DMS153 (cell line): ENCODE data around the gene GRAP.
"Not testable (repeated sequence)": the region's sequence is repeated elsewhere in the genome, so short reads cannot be mapped to it uniquely, and the experiment has no call there.

Source experiments
- DNase-seq: peaks from one replicate; lab custom pipeline; 2025; lab: John Stamatoyannopoulos, UW

Gene GRAP

DNA sequence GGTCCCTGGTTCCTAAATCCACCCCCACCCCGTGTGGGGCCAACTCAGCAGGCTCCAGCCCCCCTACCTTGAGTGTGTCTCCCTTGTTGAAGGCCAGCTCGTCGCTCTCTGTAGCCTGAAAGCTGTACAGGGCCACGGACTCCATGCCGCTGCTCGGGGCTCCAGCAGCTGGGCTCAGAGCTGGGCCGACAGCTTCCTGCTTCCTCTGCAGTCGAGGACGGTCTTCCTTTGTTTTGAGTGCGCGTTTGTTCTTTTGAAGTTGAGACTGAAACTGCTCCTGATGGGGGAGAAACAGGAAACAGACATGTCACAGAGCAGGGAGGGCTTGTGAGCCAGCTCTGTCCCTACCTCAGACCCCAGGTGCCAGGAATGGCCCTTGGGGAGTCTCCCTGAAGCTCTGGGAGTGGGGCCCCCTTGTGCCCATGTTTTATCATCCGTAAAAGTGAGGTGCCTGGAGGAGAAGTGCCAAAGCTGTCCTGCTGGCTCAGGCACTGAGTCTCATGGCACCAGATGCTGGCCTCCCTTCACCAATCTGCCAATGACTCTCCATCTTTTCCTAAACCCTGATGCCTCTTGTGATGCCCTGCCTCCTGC, at the start of gene GRAP:
Gene GRAP, minus strand, starts transcription at position 176 of the 594 bp plus-strand sequence. Its CDS starts 31 bp downstream, at position 145.
- DNase-seq, result not testable (repeated sequence)

DNA sequence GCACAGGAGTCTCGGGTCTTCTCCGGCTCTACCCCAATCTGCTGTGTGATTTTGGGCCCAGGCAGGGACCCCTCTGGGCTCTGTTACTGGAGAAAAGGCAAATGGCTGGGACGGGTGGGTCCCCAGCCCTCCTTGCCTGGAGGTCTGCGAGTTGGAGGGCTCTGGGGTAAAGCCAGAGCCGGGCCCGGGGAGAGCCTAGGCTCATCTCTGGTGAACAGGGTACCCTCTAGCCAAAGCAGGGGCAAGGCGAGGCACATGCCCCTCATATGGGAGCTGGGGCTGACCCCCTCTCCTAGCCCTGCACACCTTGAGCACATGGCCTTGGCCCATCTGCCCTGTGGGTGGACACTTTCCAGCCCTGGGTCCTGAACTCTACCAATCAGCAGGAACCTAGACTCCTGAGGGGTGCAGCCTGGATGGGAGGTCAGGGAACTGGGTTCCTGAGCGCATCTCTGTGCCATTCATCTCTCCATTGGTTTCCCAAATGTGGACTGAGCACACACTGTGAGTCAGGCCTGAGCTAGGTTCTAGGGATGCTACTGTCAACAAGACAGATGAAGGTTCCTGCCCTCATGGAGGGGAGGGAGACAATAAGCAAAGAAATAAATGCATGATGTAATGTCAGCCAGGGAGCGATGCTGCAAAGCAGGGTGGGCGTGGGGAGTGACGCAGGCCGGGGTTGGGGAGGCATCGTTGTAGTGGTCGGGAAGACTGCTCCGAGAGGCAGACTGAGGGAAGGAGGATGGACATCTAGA, 47.1 kb upstream of the GRAP start:
- not testable (repeated sequence) for DNase-seq

DNA sequence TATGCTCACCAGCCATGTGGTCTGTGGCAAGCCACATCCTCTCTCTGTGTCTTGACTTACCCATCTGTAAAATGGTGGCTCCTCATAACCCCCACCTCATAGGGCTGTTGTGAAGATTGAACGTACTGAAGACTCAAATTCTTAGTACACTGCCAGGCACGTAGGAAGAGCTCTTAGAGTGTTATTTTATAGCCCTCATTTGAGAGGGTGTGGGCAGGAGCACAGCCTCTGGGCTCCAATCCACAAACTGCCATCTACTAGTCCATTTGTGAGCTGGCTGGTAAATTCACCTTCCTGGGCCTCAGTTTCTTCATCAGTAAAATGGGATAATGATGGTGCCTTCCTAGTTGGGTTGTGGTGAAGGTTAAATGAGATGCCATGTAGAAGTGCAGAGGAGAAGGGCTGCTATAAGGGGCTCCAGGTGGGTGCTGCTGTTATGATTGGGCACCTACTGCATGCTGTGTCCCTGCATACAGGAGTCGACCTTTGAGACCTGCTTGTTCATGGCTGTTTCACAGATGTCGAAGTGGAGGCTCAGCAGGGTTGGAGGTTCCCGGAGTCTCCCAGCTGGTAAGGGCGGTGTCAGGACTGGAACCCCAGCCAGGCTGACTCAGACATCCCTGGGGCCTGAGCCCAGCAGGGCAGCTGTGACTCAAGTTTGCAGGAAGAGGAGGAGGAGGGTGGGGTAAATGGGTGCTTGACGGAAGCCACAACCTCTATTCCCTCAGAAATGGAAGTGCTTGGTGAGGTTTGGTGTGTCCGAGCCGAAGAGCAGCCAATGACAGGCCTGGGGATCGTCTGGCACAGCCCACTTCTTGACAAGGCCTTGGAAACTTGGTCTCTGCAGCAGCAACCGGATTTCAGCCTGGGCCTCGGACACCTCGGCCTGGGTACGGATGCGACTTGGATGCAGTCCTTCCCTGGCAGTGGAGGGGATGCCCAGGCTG, 46.3 kb upstream of the GRAP start:
- DNase-seq, result not testable (repeated sequence)

DNA sequence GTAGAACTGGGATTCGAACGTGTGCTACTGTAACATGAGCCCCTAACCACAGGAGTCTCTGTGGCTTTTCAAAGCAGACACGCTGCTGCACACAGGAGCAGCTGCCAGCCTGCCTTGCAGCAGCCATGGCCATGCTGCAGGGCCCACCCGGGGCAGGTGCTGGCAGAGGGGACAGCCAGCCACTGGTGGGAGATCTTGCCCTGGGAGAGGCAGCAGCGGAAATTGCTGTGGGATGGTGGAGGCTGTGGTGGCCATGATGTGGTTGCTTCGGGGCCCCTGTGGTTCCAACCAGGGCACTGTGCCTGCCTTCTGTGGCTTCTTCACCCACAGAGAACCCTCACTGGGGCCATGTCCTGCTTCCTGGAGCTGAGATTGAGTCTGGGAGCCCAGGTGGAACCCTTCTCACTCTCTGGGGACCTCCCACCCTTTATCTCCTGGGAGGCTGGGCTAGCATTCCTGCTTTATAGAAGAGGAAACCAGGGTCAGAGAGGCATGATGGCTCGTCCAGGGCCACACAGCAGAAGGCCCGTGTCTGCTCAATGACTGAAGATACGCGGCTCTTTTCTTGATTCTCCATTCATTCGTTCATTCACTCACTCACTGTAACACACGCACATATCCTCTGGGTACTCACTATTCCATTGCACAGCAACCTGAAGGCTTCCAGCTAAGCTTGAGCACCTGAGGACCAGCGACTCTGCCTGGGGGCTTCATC, 43.5 kb upstream of the GRAP start:
- DNase-seq, result not testable (repeated sequence)

DNA sequence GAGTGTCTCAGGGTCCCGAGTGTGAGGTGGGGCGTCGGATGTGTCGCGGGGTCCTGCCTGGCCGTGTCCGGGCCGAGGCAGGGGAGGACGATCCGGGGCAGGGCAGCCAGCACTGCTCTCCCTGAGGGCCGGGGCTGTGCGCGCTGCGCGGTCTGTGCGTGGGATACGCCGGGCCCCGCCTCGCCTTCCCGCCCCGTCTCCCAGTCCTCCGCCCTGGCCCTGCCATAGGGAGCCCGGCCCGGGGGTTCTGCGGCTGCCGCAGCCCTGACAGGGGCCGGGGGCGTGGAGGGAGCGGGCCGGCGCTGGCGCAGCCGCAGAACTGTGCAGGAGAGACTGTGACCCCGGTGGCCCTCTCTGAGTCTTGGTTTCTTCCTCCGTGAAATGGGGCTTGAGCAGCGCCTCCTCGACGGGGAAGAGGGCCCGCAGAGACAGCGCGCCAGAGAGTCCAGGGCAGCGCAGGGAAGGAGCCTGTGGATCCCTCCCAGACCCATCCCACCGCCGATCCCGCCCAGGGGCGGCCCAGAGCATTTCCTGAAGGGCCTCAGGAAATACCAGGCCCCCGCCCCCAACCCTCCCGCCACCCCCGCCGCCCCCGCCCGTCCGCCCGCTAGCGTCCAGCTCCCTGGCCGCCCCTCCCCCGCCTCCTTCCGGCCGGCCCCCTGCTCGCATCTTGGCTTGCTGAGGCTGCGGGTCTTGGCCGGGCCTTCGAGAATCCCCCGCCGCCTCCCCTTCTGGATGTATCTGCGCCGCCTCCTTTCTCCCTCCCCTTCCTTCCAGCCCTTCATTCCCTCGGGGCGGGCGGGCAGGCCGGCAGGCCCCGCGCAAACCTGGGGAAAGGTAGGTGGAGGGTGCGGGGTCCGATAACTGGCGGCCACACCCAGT, 42.3 kb upstream of the GRAP start:
- not testable (repeated sequence) for DNase-seq

DNA sequence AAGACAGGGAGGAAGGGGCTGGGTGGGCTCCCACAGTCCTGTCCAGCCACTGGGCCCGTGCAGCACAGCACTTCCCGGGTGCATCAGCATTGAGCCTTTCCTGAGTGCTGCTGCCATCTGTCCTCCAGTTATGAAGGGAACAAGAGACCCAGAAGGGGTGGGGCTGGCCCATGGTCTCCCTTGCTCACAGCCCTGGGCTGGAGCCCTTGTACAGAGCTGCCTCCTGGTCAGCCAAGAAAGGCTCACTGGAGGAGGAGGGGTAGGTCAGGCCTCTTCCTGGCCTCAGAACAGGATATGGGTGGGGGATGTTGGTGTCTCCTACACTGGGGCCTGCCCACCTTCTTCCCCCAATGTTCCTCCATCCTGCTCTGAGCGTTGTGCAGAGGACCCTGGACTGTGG, 30.6 kb upstream of the GRAP start:
- not testable (repeated sequence) for DNase-seq

DNA sequence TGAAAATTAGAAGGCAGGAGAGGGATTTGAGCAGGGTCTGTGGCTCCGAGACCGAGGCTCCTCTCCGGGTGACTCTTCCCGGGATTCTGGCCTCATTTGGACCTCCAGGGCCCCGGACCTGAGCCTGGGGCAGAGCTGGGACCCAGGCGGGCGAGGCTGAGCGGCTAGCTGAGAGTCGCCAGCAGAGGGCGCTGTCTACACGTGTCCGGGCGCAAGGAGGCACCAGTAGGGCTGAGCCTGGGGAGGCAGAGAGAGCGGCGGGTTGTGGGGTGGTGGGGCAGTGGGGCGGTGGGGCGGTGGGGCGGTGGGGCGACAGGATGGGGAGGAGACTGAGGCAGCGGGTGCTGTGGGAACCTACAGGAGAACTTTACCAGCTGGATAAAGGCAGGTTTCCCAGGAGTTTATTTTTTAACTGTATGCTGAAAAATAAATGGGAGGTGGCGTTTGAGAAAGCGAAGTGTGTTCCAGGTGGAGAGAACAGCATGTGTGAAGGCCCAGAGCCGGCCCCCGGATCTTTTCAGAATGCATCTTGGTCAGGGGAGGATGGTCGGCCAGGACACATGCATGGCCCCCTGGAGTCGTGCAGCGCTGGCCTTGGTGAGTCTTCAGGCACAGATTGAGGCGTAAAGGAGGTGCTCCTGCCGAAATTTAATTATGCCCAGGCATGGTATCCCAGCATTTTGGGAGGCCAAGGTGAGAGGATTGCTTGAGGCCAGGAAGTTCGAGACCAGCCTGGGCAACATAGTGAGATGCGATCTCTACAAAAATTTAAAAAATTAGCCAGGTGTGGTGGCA, 29.8 kb upstream of the GRAP start:
- DNase-seq, result not testable (repeated sequence)

DNA sequence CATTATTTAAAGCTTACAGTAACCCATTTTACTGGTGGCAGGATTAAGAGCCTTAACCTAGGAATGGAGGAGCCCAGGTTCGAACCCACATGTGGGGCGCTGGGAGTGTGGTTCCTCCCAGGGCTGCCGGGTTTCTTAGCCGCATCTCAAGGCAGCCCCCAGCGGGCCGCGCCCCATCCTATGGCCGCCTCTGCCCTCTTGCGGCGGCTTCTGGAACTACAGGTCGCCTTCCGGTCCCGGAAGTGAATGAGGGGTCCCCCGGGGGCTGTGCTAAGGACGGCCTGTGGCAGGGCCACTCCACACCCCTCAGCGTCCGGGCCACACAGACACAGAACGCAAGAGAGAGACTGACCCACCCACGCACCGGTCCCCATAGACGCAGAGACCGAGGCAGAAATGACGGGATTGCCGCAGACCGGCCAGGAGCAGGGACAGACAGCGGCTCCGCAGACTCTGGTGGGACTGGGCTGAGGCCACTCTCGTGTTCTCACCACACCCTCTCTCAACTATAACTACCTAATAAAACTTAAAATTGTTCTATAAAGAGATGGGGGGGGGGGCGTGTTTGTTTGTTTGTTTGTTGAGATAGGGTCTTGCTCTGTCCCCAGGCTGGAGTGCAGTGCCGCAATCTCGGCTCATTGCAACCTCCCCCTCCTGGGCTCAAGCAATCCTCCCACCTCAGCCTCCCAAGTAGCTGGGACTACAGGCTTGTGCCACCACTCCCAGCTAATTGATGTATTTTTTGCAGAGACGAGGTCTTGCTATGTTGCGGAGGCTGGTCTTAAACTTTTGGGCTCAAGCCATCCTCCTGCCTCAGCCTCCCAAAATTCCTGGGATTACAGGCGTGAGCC, 23.8 kb upstream of the GRAP start:
- not testable (repeated sequence) for DNase-seq

DNA sequence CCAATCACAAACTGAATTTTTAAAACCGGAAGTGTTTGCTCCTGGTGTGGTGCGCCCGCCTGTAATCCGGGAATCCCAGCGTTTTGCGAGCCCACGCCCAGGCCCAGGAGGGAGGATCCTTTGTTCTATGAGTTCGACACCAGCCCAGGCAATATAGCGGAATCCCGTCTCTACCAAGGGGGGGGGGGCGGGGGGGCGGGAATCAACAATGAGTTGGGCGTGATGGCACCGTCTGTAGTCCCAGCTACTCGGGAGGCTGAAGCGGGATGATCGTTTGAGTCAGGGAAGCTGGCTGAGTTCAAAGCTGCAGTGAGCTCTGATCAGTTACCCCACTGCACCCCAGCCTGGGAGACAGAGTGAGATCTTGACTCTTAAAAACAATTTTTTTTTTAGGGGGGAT, 17.6 kb upstream of the GRAP start:
- DNase-seq, result not testable (repeated sequence)

DNA sequence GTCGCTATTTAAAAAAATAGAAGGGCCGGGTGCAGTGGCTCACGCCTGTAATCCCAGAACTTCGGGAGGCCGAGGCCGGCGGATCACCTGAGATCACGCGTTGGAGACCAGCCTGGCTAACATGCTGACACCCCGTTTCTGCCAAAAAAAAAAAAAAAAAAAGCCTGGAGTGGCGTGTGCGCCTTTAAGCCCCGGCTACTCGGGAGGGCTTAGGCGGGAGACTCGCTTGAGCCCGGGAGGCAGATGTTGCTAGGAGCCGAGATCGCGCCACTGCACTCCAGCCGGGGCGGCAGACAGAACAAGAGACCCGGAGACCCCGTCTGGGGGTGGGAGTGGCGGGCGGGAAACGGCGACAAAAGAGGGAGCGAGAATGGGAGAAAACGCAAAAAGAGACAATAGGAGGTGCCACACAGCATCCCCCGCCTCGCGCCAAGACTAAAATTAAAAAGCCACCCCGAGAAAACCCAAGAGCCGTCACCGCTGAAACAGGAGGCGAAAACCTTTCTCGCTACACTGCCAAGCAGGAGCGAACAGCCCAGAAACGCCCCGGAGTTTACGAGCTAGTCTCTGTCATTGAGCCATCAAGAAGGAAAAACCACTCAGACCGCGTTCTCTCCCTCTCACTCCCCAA, 16.7 kb upstream of the GRAP start:
- not testable (repeated sequence) for DNase-seq

DNA sequence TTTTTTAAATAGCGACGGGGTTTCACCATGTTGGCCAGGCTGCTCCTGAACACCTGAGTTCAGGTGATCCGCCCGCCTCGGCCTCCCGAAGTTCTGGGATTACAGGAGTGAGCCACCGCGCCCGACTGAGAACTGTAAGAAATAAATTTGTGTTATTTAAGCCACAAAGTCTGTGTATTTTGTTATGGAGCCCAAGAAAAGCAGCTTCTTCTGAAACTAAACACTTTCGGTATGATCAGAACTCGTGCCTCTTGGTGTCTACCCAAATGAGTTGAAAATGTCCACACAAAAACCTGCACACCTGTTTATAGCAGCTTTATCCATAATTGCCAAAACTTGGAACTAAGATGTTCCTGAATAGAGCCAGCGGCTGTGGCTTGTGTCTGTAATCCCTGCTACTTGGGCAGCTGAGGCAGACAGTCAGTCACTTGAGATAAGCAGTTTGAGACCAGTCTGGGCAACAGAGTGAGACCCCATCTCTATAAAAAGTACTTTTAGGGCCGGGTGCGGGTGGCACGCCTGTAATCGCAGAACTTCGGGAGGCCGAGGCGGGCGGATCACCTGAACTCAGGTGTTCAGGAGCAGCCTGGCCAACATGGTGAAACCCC, 16.1 kb upstream of the GRAP start:
- not testable (repeated sequence) for DNase-seq

DNA sequence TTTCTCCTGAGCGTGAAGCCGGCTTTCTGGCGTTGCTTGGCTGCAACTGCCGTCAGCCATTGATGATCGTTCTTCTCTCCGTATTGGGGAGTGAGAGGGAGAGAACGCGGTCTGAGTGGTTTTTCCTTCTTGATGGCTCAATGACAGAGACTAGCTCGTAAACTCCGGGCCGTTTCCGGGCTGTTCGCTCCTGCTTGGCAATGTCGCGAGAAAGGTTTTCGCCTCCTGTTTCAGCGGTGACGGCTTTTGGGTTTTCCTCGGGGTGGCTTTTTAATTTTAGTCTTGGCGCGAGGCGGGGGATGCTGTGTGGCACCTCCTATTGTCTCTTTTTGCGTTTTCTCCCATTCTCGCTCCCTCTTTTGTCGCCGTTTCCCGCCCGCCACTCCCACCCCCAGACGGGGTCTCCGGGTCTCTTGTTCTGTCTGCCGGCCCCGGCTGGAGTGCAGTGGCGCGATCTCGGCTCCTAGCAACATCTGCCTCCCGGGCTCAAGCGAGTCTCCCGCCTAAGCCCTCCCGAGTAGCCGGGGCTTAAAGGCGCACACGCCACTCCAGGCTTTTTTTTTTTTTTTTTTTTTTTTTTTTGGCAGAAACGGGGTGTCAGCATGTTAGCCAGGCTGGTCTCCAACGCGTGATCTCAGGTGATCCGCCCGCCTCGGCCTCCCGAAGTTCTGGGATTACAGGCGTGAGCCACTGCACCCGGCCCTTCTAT, 15.4 kb upstream of the GRAP start:
- not testable (repeated sequence) for DNase-seq

DNA sequence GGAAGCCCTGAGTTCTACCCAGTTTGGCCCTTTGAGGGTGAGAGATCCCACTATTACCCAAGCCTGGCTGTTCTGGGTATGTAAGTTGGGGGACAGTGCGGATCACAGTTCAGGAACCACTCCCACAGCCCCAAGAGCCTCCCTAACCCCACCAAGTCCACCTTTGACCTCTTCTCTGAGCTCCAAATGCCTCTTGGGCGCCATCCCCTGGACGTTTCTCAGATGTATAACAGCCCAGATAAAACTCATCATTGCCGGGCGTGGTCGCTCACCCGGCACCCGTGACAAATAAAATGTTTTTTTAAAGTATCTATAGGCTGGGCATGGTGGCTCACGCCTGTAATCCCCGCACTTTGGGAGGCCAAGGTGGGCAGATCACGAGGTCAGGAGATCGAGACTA, 8.7 kb upstream of the GRAP start:
- not testable (repeated sequence) for DNase-seq

DNA sequence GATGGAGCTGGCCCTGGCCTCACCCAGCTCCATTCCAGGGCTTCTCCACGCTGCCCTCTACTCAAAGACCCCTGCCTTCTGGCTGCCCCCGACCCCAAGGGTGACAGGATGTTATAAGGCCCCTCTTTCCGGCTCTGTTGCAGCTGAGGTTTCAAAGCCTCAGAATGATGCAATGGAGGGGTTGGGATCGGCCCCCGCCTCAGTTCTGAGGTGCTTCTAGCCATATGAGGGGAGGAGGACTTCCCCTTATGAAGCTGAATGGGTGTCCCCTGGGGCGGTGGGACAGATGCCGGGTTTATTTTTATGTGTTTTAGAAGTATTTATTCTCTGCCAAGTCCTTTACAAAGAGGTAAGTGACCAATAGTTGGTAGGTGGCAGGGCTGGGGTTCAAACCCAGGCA, 2.1 kb upstream of the GRAP start:
- DNase-seq, result not testable (repeated sequence)

DNA sequence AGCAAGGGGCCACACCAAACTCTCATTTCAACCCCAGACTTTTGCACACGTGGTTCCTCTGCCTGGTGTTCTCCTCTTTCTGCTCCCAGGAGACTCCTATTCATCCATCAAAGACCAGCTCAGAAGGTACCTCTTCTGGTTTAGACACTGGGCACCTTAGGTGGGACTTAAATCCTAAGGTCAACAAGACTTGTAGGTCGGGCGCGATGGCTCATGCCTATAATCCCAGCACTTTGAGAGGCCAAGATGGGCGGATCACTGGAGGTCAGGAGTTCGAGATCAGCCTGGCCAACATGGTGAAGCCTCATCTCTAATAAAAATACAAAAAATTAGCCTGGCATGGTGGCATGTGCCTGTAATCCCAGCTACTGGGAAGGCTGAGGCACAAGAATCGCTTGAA, 753 bp upstream of the GRAP start:
- not testable (repeated sequence) for DNase-seq

DNA sequence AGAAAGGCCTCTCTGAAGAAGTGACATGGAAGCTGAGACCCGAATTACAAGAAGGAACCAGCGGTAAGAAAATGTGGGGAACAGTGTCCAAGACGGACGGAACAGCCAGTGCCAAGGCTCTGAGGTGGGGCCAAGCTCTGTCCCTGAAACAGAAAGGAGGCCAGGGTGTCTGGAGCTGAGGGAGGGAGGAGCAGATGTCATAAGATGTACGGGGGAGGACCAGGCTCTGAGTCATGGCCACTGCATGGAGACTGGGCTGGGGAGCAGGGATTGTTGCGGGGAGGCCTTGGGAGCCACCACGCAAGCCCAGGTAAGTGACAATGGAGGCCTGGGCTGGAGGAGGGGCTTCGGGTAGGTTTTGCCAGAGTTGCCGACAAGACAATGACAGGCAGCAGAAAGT, 2.1 kb downstream of the GRAP start:
- DNase-seq, result not testable (repeated sequence)

DNA sequence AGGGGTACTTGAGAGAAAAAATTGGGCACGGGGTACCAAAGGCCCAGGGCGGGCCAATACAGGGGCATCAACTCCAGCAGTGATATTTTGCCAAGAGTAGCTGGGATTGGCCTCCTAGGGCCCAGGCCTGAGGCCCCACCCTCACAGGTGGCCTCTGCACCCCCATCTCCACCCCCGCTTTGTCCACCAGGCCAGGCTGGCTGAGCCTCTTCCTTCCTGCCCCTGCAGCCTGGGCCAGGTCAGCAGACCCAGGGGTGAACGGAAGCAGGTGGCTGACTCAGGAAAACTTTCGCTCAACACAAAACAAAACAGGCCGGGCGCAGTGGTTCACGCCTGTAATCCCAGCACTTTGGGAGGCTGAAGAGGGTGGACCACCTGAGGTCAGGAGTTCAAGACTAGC, 3.7 kb downstream of the GRAP start:
- DNase-seq, result not testable (repeated sequence)
